ENCODE results near the gene HSP90AA1.
"Not testable (repeated sequence)": the region's sequence is repeated elsewhere in the genome, so short reads cannot be mapped to it uniquely, and the experiment has no call there.

Gene HSP90AA1

GRCh38 chr14:102086972-102087761 is at the start of gene HSP90AA1:
HSP90AA1 (minus strand) TSS chr14:102087044; CDS start chr14:102086378, 666 bp downstream.
- peak; percentile 95 for DNase-seq

- DNase-seq, result not testable (repeated sequence)
Observed at GRCh38 chr14:102135456-102135855, 48.6 kb upstream of the HSP90AA1 start.

DNA sequence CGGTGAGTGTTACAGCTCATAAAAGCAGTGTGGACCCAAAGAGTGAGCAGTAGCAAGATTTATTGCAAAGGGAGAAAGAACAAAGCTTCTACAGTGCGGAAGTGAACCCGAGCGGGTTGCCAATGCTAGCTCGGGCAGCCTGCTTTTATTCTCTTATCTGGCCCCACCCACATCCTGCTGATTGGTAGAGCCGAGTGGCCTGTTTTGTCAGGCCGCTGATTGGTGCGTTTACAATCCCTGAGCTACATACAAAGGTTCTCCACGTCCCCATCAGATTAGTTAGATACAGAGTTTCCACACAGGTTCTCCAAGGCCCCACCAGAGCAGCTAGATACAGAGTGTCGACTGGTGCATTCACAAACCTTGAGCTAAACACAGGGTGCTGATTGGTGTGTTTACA is 47.9 kb upstream of the HSP90AA1 start:
- DNase-seq, result not testable (repeated sequence)

GRCh38 chr14:102134021-102134420 is 47.2 kb upstream of the HSP90AA1 start:
- not testable (repeated sequence) for DNase-seq

- no peak for DNase-seq
Observed at GRCh38 chr14:102131741-102132140, 44.9 kb upstream of the HSP90AA1 start.

DNA sequence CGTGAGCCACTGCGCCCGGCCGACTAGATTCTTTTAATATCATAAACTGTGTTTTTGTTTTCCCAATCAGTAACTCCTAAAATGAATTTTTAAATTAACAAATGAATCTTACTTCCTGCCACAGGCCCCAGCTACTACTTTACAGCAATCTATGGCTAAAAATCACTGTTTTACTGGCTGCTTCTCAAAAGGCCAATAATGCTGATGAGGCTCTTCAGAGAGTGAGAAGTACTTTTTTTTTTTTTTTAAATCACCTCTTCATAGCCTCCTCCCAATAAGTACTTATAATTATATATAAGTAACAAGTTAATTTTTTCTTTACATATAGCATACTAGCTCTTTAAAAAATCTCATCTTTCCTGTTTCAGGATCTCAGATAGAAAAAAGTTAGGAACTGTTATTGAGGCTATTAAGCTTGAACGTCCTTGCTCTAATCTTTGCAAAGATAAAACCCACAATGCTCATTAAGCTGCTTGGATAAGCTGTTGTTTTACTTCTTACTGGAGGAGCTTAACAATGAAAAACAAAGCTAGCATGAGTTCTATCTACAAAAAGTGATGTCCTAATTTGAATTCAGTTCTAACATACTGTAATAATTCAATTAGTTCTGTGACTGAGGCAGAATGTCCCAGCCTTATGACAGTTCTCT is 40.1 kb upstream of the HSP90AA1 start:
- no peak for DNase-seq

DNA sequence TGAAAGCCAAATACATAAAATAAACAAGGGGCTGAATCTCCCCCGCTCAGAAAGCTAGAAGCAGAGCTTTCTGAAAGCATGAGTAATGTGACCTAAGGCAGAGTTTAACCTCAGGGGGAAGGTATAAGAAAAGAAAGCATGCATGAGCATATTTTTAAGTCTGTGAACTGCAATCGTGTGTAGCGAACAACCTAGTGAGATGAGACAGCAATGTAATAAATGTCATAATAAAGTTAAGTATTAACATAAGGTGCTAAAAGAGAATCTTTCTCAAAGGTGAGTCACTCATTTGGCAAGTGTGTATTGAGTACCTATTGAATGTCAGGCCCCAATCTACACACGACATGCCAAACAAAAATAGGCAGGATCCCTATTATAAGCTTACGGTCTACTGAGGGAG is 38.7 kb upstream of the HSP90AA1 start:
- DNase-seq, result no peak

DNA sequence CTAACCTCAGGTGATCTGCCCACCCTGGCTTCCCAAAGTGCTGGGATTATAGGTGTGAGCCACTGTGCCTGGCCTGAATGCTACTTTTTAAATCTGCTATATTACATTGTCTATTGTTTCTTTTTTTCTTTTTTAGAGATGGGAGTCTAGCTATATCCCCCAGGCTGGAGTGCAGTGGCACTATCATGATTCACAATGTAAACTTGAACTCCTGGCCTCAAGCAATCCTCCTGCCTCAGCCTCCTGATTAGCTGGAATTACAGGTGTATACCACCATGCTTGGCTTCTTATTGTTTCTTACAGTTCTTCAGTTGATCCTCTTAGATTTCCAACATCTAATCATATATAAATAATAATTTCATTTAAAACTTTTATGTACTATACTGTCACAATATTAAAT is 37.6 kb upstream of the HSP90AA1 start:
- DNase-seq, result no peak

DNA sequence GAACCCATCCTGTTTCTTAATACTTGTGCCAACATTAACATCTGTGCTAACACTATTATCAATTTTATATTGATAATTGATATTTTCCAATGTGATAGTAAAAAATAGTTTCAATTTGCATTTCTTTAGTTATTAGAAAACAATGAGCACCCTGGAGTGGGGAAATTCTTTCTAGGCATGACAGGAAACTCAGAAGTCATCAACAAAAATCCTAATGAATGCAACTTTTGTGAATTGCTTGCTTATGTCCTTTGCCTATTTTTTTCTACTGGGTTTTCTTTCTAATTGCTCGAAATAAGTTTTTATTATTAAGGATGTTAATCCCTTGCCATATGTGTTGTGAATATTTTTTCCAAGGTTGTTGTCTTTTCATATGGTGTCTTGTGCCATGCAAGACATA is 34.7 kb upstream of the HSP90AA1 start:
- no peak for DNase-seq

GRCh38 chr14:102120888-102121287 is 34.0 kb upstream of the HSP90AA1 start:
- DNase-seq, result no peak

- no peak for DNase-seq
Observed at GRCh38 chr14:102117852-102118251, 31.0 kb upstream of the HSP90AA1 start.

- no peak for DNase-seq
Observed at GRCh38 chr14:102116361-102117180, 29.7 kb upstream of the HSP90AA1 start.

- DNase-seq, result no peak
Observed at GRCh38 chr14:102111101-102111500, 24.3 kb upstream of the HSP90AA1 start.

- not testable (repeated sequence) for DNase-seq
Observed at GRCh38 chr14:102109332-102109731, 22.5 kb upstream of the HSP90AA1 start.

DNA sequence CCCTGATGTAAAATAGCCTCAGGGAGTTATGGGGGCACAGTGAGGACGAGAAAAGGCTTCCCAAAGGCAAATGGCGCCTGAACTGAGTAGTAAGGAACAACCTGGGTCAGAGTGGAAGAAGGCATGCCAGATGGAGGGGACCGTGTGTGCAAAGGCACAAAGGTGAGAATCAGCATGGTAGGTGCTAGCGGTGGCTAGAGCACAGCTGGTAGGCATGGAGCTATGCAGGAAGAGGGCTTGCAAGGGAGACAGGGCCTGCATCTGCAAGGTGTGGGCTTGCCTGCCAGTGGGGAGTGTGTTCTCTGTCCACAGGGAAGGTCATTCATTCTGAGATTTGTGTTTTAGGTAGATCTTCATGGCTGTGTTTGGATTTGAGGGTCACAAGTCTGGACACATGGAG is 18.5 kb upstream of the HSP90AA1 start:
- no peak for DNase-seq

DNA sequence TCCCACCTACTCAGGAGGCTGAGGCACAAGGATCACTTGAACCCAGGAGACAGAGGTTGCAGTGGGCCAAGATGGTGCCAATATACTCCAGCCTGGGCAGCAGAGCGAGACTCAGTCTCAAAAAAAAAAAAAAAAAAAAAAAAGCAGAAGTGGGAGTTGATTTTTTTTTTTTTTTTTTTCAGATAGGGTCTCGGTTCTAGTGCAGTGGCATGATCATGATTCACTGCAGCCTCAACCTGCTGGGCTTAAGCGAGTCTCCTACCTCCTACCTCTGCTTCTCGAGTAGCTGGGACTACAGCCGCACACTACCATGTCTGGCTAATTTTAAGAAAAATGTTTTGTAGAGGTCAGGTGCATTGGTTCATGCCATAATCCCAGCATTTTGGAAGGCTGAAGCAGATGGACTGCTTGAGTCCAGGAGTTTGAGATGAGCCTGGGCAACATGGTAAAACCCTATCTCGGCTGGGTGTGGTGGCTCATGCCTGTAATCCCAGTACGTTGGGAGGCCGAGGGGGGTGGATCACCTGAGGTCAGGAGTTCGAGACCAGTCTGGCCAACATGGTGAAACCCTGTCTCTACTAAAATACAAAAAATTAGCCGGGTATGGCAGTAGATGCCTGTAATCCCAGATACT is 16.3 kb upstream of the HSP90AA1 start:
- DNase-seq, result no peak

GRCh38 chr14:102097441-102098135 is 10.7 kb upstream of the HSP90AA1 start:
- DNase-seq, result no peak

GRCh38 chr14:102096569-102097188 is 9.8 kb upstream of the HSP90AA1 start:
- DNase-seq, result peak; percentile 71 to 81

GRCh38 chr14:102095871-102096568 is 9.2 kb upstream of the HSP90AA1 start:
- no peak for DNase-seq

DNA sequence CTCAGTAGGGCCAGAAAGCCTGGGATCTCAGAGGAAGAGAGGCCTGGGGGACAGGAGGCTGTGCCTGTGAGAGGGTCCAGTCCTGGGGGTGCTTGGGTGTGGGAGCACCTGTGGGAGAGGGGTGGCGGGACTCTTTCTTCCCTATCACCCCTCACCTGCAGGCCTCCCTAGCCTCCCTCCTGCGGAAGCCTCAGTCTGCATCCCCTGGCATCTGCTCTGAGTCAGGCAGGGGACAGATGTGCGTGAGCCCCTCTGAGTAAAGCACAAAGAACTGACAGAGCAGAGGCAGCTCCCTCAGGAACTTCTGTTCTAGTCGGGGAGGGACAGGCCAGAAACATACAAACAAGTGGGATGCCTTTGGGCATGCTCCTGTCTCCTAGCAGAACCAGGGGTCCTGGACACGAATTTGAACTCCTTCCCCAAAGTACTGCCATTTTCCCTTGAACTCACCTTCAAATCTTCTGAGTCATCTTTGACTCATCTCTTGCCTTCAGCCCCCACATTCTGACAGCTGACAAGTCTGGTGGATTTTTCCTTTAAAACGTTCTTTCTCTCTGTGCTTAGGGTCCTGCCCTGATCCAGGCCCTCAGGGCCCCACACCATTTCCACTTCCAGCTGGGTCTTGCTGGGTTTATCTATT is 8.5 kb upstream of the HSP90AA1 start:
- DNase-seq, result no peak

DNA sequence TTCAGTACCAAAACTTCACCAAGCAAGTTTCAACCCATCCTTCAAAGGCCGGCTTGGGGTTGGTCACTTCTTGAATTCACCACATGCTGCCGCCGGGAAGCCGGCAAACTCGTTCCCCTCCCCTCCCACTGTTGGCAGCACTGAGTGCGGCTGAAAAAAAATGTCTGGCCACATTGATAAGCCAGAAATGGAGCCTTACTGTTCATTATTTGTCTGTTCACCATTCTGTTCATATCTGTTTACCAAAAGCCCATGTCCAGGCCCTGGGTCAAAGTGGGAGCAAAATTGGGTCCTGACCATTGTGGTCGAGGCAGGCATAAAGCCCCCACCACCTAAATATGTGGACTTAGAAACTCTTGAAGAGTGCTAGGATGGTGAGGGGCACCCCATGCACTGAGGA is 7.3 kb upstream of the HSP90AA1 start:
- no peak for DNase-seq
